RWPE1 (cell line): ENCODE measurements around the gene PSMD1.
A peak's percentile ranks its signal among the peaks of the same experiment; 100 is the strongest.

ENCODE experiments used
- CTCF ChIA-PET: fragments of 350-600 bp; sonication (Branson Sonifier 250); formaldehyde crosslinking; extraction: SDS; loops from one replicate; lab custom pipeline; 2021; lab: Yijun Ruan, JAX
- POLR2A ChIA-PET: fragments of 400-600 bp; formaldehyde crosslinking; extraction: SDS; loops from one replicate; lab custom pipeline; 2020; ENCODE audit warnings: antibody characterized with exemption; ENCODE audit not compliant: low non-redundant PET; lab: Yijun Ruan, JAX
- DNase-seq: peaks from one replicate; pipeline ENCODE4 v3.0.0; 2012; ENCODE audit warnings: low spot score
- H3K27ac ChIP-seq: fragments of 450-650 bp; 2 replicates; pipeline ENCODE4 v1.5.1; 2017
- CTCF ChIP-seq: fragments of 450-650 bp; conservative IDR thresholded peaks from 2 replicates; pipeline ENCODE4 v1.5.1; 2017; ENCODE audit warnings: low read depth, mild to moderate bottlenecking

PSMD1 gene

GRCh38 chr2:231056453-231057416 lies at the start of gene PSMD1:
TSS of gene PSMD1 (plus strand) at chr2:231056867. CDS start at chr2:231057026, 159 bp downstream.
- peak; percentile 93 for TF ChIP-seq CTCF
- ChIA-PET POLR2A (no interaction called here), CTCF (interaction anchor here (0.6 kb wide), 1 partner anchor 158 kb away, joined by 3 read pairs; no protein-coding TSS in a partner anchor)
- peak; percentile 96 for DNase-seq
- H3K27ac ChIP-seq: peak within 1 kb of the TSS; percentile 87

- CTCF ChIA-PET: interaction anchor here (2.1 kb wide), 1 partner anchor 20 kb away, joined by 5 read pairs; no protein-coding TSS in a partner anchor
- POLR2A ChIA-PET: no interaction called here
- H3K27ac ChIP-seq: no peak overlapping the region
Measured at GRCh38 chr2:231007286-231008098, 49.2 kb upstream of the PSMD1 start.

GRCh38 chr2:231008131-231008530 lies 48.5 kb upstream of the PSMD1 start:
- no peak for TF ChIP-seq CTCF
- ChIA-PET POLR2A (no interaction called here), CTCF (interaction anchor here (0.6 to 2.1 kb wide), 2 partner anchors 16 to 20 kb away, joined by 3 to 5 read pairs; no protein-coding TSS in a partner anchor)

More at GRCh38 chr2:231007286-231008098, 49.2 kb upstream of the PSMD1 start:
- DNase-seq: no peak
- TF ChIP-seq CTCF: no peak

GRCh38 chr2:231009236-231009919 lies 47.3 kb upstream of the PSMD1 start:
- no peak overlapping the region for H3K27ac ChIP-seq
- POLR2A ChIA-PET: no interaction called here
- DNase-seq: no peak
- TF ChIP-seq CTCF: no peak
- CTCF ChIA-PET: interaction anchor here (2.1 kb wide), 1 partner anchor 22 kb away, joined by 5 read pairs; no protein-coding TSS in a partner anchor

More at GRCh38 chr2:231008131-231008530, 48.5 kb upstream of the PSMD1 start:
- H3K27ac ChIP-seq: no peak overlapping the region
- no peak for DNase-seq

- CTCF ChIA-PET: no interaction called here
- POLR2A ChIA-PET: no interaction called here
- no peak overlapping the region for H3K27ac ChIP-seq
- TF ChIP-seq CTCF: no peak
- no peak for DNase-seq
Measured at GRCh38 chr2:231010201-231010730, 46.4 kb upstream of the PSMD1 start.
